Activated effector memory CD4-positive, alpha-beta T cell treated with anti-CD3 and anti-CD28 coated beads, Interleukin-2, amount 50 U/mL, for 16 hours (primary cell): ENCODE data around the gene NCBP1.

Source experiments
- DNase-seq: peaks from one replicate; pipeline ENCODE4 v3.0.0-alpha.2; 2020

NCBP1 gene

DNA sequence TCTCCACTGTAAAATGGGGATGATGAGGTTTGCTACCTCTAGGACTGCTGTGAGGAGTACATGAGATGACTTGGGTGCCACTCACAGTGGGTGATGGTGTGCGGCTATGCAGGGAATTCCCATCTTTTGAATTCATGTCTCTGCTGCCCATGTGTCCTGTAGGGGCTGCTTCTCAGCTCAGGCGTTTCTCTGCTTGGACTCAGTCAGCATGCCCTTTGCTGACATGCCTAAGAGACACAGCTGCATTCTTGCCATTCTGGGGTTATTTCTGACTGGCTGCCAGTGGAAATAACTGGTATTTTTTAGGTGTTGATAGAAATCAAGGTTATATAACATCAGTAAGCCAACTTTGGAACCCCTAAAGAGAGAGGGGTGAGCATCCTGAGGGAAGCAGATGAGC, 87.8 kb downstream of the NCBP1 start:
- no peak for DNase-seq

DNA sequence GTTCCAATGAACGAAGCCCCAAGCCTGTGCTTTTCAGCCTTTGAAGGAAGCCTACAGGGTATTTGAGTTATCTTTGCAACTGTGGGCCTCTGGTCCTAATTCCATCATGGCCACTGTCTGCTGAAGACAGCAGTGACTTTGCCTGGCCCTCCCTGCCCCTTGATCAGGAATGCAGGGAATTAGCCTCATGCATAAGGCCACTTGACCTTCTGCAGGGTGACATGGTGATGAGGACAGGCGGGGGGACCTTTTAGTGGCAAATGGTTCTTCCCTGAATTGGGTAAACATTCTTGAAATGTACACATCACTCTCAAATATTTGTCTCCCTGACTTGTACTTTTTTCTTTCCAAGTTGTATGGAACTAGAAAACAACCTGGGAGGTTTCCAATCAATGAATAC, 88.7 kb downstream of the NCBP1 start:
- DNase-seq: no peak
